NCI-H2107 treated with DMSO at 0.1 percent for 48 hours (cell line): Measurements from ENCODE around the gene CD84.
"Not testable (repeated sequence)": the region's sequence is repeated elsewhere in the genome, so short reads cannot be mapped to it uniquely, and the experiment has no call there.

ENCODE experiments used
- DNase-seq: peaks from one replicate; lab custom pipeline; 2025; ENCODE audit not compliant: unreplicated experiment; lab: John Stamatoyannopoulos, UW

Gene CD84

GRCh38 chr1:160575112-160575664, 4.1 kb downstream of the CD84 start:
- no peak for DNase-seq

- no peak for DNase-seq
These were observed 8.5 kb downstream of the CD84 start for GRCh38 chr1:160570840-160571239.

GRCh38 chr1:160569806-160570205, 9.5 kb downstream of the CD84 start:
- DNase-seq: no peak

GRCh38 chr1:160567858-160568682, 11.2 kb downstream of the CD84 start:
- no peak for DNase-seq

- DNase-seq: no peak
These were observed 12.0 kb downstream of the CD84 start for GRCh38 chr1:160567341-160567740.

GRCh38 chr1:160565564-160565963, 13.7 kb downstream of the CD84 start:
- DNase-seq: no peak

GRCh38 chr1:160563230-160563629, 16.1 kb downstream of the CD84 start:
- not testable (repeated sequence) for DNase-seq

- DNase-seq: not testable (repeated sequence)
These were observed 16.6 kb downstream of the CD84 start for GRCh38 chr1:160562745-160563144.

GRCh38 chr1:160560806-160561205, 18.5 kb downstream of the CD84 start:
- no peak for DNase-seq

GRCh38 chr1:160560045-160560705, 19.1 kb downstream of the CD84 start:
- no peak for DNase-seq

- DNase-seq: not testable (repeated sequence)
These were observed 19.9 kb downstream of the CD84 start for GRCh38 chr1:160559437-160559836.

- no peak for DNase-seq
These were observed 20.5 kb downstream of the CD84 start for GRCh38 chr1:160558660-160559380.

- no peak for DNase-seq
These were observed 25.5 kb downstream of the CD84 start for GRCh38 chr1:160553778-160554177.

- DNase-seq: no peak
These were observed 26.9 kb downstream of the CD84 start for GRCh38 chr1:160552425-160552824.

GRCh38 chr1:160550572-160551034, 28.7 kb downstream of the CD84 start:
- no peak for DNase-seq

- DNase-seq: no peak
These were observed 29.7 kb downstream of the CD84 start for GRCh38 chr1:160549665-160550006.

GRCh38 chr1:160548960-160549664, 30.2 kb downstream of the CD84 start:
- no peak for DNase-seq

- no peak for DNase-seq
These were observed 31.1 kb downstream of the CD84 start for GRCh38 chr1:160548183-160548582.

- no peak for DNase-seq
These were observed 31.9 kb downstream of the CD84 start for GRCh38 chr1:160547422-160547821.

- DNase-seq: no peak
These were observed 32.4 kb downstream of the CD84 start for GRCh38 chr1:160546942-160547341.

- no peak for DNase-seq
These were observed 34.6 kb downstream of the CD84 start for GRCh38 chr1:160544647-160545046.
